ENCODE measurements around the gene TRIM2.

DNA sequence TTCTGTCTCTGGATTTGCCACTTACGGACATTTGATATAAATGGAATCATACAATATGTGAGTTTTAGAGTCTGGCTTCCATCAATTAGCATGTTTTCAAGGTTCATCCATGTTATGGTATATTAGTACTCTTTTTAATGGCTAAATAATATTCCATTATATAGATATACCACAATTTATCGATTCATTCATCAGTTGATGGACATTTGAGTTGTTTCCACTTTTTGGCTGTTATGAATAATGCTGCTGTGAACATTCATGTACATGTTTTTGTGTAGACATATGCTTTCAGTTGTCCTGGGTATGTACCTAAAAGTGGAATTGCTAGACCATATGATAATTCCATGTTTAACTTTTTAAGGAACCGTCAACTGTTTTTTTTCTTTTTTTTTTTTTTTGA is 79.0 kb downstream of the TRIM2 start:
- no peak for TF ChIP-seq SUZ12 (IDR thresholded peaks at IDR 0.05; ENCODE audit: extremely low read depth, insufficient read depth, insufficient read length)
- TF ChIP-seq YY1 (IDR thresholded peaks at IDR 0.05; ENCODE audit: insufficient read depth, insufficient read length): no peak
- no peak for TF ChIP-seq ZNF274 (IDR thresholded peaks at IDR 0.05; ENCODE audit: low read depth, low read length)
